Cardiac muscle cell (in vitro differentiated cells and primary cell): ENCODE data around the gene HDAC10. TPM values are rescaled to one million over a fixed set of nuclear protein-coding genes. Genes with fewer than 3 reads are reported as not detected.

Experiments
- DNase-seq, 2 donors: peaks; one replicate each; pipeline versions ENCODE4 v3.0.0 to v3.0.0-alpha.2; 2010 to 2017; ENCODE audit warnings: low read depth in 1 of 2, low spot score in 1 of 2
- H3K27ac ChIP-seq: fragments of 200-600 bp; sonication (generic); 2 replicates; pipeline ENCODE4 v1.5.1; 2016
- H3K27me3 ChIP-seq: fragments of 200-600 bp; sonication (generic); 2 replicates; pipeline ENCODE4 v1.6.0; 2016; ENCODE audit warnings: control low read depth
- H3K36me3 ChIP-seq: fragments of 200-600 bp; sonication (generic); 2 replicates; pipeline ENCODE4 v1.5.1; 2016; ENCODE audit warnings: control low read depth
- H3K4me1 ChIP-seq: fragments of 200-600 bp; sonication (generic); 2 replicates; pipeline ENCODE4 v1.8.1; 2017; ENCODE audit warnings: low read depth, mild to moderate bottlenecking, mixed run types
- H3K4me3 ChIP-seq: fragments of 200-600 bp; sonication (generic); 2 replicates; pipeline ENCODE4 v1.5.1; 2016; ENCODE audit warnings: mild to moderate bottlenecking
- H3K9me3 ChIP-seq: fragments of 200-600 bp; sonication (generic); 2 replicates; pipeline ENCODE4 v1.5.1; 2017; ENCODE audit warnings: low read depth, mild to moderate bottlenecking, control low read depth
- CTCF ChIP-seq: IDR thresholded peaks from 2 replicates; pipeline ENCODE4 v1.5.1; 2012; ENCODE audit warnings: low read depth, mild to moderate bottlenecking, low read length
- polyA plus RNA-seq: library from polyadenylated mRNA; unstranded; fragments of >200 nt; fragmentation: Nextera tagmentation; extraction: Ambion mirVana; gene quantifications from 2 replicates; pipeline ENCODE4 v1.2.1, GENCODE V29; 2016
- total RNA-seq: library from RNA; depleted of rRNA; stranded (reverse); fragments of >200 nt; gene quantifications from 2 replicates; pipeline ENCODE4 v1.2.3, GENCODE V29; 2016

Gene HDAC10
- total and polyA plus RNA-seq, 2 experiments from 2014 or later, result 19.8 to 57.3 TPM

DNA sequence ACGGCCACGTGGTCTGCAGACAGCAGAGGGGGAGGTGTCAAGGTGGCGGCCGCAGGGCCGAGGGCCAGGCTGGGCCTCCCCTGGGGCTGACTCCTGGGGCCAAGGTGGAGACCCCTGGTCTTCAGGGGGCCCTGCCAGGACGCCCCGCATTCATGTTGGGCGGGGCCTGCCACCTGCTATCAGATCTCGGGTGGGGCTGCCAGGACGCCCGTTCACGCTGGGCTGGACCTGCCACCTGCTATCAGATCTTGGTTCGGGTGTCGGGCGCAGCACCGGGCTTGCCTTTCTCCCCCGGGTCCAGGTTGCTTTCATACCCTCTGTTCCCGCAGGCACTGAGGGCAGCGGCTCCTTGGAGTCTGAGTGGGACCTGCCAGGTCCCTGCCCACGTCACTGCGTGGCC lies 35.2 kb upstream of the HDAC10 start:
- no peak overlapping the region for H3K27ac ChIP-seq
- TF ChIP-seq CTCF, result no peak
- H3K36me3 ChIP-seq, result peaks cover 50% of the 10 kb centered on the region
- H3K4me1 ChIP-seq, result no peaks in the 10 kb centered on the region
- no peaks in the 10 kb centered on the region for H3K9me3 ChIP-seq
- no peak overlapping the region for H3K4me3 ChIP-seq
- no peak for DNase-seq
- H3K27me3 ChIP-seq, result no peaks in the 10 kb centered on the region

GRCh38 chr22:50285568-50286229 lies 34.6 kb upstream of the HDAC10 start:
- Histone ChIP-seq H3K4me3 (no peak overlapping the region), H3K36me3 (peaks cover 55% of the 10 kb centered on the region), H3K27me3 (no peaks in the 10 kb centered on the region), H3K9me3 (no peaks in the 10 kb centered on the region), H3K27ac (no peak overlapping the region), H3K4me1 (no peaks in the 10 kb centered on the region)
- DNase-seq, result no peak
- no peak for TF ChIP-seq CTCF

DNA sequence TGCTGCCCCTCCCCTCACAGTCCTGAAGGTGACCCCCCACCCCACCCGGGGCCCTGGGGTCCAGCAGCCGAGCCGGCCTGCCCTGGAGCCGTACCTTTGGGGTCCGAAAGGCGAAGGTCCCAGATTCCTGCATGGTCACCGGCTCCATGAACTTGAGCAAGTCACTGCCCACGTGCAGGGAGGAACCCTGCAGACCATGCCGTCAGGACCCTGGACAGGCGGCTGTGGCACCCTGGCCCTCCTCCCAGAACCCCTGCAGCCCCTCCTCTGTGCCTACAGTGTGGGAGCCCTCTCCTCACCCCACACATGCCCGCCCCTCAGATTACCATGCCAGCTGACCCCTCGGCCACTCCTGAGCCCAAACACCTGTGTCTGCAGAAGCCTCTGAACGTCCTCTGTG lies 33.4 kb upstream of the HDAC10 start:
- H3K27me3 ChIP-seq, result no peaks in the 10 kb centered on the region
- H3K36me3 ChIP-seq, result peaks cover 60% of the 10 kb centered on the region
- TF ChIP-seq CTCF, result no peak
- H3K27ac ChIP-seq, result no peak overlapping the region
- DNase-seq, result no peak
- H3K4me1 ChIP-seq, result no peaks in the 10 kb centered on the region
- H3K9me3 ChIP-seq, result no peaks in the 10 kb centered on the region
- no peak overlapping the region for H3K4me3 ChIP-seq

DNA sequence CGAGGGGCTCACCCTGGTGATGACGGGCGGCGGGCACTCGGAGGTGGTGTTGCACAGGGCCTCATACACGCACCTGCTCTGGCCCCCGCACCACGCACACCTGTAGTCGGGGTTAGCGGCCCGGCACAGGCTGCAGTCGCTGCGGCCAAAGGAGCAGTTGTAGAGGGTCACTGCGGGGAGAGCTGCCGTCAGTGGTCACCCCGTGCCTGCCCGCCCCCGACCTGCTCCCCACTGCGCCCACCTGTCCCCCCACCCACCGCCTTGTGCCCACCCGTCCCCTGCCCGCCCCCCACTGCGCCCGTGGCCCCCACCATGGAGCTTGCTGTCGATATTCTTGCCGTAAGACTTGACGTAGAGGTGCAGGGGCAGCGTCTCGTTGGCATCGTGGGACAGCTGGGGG lies 32.8 kb upstream of the HDAC10 start:
- no peaks in the 10 kb centered on the region for H3K27me3 ChIP-seq
- no peaks in the 10 kb centered on the region for H3K9me3 ChIP-seq
- DNase-seq, result no peak
- H3K4me3 ChIP-seq, result no peak overlapping the region
- H3K36me3 ChIP-seq, result peaks cover 57% of the 10 kb centered on the region
- H3K27ac ChIP-seq, result no peak overlapping the region
- no peaks in the 10 kb centered on the region for H3K4me1 ChIP-seq
- no peak for TF ChIP-seq CTCF

DNA sequence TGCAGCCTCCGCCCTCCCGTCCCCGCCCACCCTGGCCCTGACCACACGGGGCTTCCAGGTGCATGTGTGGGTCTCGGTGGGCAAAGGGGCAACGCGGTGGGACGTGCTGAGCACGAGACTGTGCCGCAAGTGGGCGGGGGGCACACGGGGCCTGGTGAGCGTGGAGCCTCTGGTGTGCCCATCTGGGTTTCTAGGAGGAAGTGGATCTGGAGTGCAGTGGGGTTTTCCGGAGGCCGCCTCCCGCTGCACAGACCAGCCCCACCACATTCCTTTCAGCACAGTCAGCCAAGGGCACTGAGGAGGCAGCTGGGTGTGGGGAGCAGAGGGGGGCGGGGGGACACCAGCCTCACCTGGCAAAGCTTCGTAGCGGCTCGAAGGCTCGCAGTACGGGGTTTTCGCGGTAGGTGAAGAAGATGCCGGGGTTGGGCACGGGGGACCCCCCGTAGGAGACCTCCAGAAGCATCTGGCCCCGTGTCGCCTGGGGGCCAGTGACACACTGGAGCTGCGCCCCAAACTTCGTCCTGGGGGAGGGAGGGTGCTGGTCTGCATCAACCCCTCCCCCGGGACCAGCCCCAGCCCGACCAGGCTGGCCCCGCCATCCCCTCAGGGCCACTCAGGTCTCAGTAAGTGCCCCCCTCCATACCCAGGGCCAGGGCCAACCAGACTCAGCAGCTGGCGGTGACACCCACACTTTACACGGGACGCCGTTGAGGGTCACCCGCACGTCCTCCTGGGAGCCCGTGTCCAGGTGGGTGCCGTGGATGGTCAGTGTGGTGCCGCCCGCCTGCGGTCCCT lies 31.5 kb upstream of the HDAC10 start:
- Histone ChIP-seq H3K27ac (no peak overlapping the region), H3K36me3 (peaks cover 59% of the 10 kb centered on the region), H3K4me3 (no peak overlapping the region), H3K4me1 (no peaks in the 10 kb centered on the region), H3K9me3 (no peaks in the 10 kb centered on the region), H3K27me3 (no peaks in the 10 kb centered on the region)
- peak in 1 of 2 donors; percentile 58 for DNase-seq
- TF ChIP-seq CTCF, result no peak
